HUES48 (cell line): ENCODE measurements around the gene ZNF253.
"Not testable (repeated sequence)": the region's sequence is repeated elsewhere in the genome, so short reads cannot be mapped to it uniquely, and the experiment has no call there.

ENCODE experiments used
- H3K27ac ChIP-seq: one replicate; pipeline ENCODE4 v1.7.0; 2013; ENCODE audit warnings: low read depth, low read length, inconsistent platforms
- H3K27me3 ChIP-seq: 2 replicates; pipeline ENCODE4 v1.6.1; 2013; ENCODE audit warnings: mild to moderate bottlenecking, low read length; ENCODE audit not compliant: control insufficient read depth, insufficient read depth
- H3K36me3 ChIP-seq: 2 replicates; pipeline ENCODE4 v1.6.1; 2013; ENCODE audit warnings: low read length; ENCODE audit not compliant: control insufficient read depth, insufficient read depth
- H3K4me1 ChIP-seq: 2 replicates; pipeline ENCODE4 v1.6.1; 2013; ENCODE audit warnings: mild to moderate bottlenecking, low read length; ENCODE audit not compliant: control insufficient read depth, insufficient read depth
- H3K4me3 ChIP-seq: 2 replicates; pipeline ENCODE4 v1.5.1; 2013; ENCODE audit warnings: mild to moderate bottlenecking, low read depth, low read length
- H3K9ac ChIP-seq: 2 replicates; pipeline ENCODE4 v1.6.1; 2013; ENCODE audit warnings: mild to moderate bottlenecking, low read depth, low read length, moderate library complexity
- H3K9me3 ChIP-seq: 2 replicates; pipeline ENCODE4 v1.6.1; 2013; ENCODE audit warnings: low read length; ENCODE audit not compliant: control insufficient read depth, insufficient read depth

The ZNF253 gene

DNA sequence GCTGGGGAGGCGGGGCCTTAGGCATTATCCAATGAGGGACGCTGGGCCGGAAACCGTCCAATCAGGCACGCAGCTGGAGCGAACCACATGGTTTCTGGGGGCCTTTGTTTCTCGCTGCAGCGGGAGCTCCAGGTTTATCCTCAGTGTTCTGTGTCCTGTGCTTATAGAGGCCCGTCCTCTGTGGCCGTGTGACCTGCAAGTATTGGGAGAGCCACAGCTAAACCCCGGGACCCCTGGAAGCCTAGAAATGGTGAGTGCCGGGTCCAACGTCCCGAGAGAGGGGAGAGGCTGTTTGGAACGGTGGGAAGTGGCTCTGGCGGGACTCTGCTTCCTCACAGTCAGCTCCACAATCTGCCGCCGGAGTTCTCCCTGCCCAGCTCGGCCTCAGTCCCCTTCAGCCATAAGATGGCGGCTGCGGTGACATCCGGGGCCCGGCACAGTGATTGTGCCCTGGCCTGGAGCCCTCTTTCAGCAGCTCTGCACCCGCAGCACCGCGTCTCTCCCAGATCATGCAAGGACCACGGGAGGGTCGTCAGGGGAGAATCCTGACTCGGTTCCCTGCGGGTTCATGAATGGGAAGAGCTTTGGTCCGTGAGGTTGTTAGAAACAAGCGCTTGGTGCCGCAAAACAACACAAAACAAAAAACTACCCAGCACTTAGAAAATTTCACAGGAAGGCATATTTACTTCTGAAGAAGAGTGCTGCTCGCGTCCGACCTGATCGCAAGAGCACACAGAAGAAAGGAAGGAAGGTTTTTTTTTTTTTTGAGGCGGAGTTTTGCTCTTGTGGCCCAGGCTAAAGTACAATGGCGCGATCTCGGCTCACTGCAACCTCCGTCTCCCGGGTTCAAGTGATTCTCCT, at the start of gene ZNF253:
Gene ZNF253, plus strand, starts transcription at position 133 of the 861 bp plus-strand sequence. Its CDS starts 115 bp downstream, at position 248.
- Histone ChIP-seq H3K9me3 (no peaks in the 10 kb centered on the region), H3K4me1 (0 out of 2 replicates have a peak, but pooled peaks cover 10% of the 10 kb centered on the region), H3K27ac (peak within 1 kb of the TSS; percentile 100), H3K9ac (peak within 1 kb of the TSS; percentile 100), H3K27me3 (no peaks in the 10 kb centered on the region), H3K4me3 (peak within 1 kb of the TSS; percentile 100), H3K36me3 (peaks cover under 1% of the 10 kb centered on the region; the same call in 1 of the 2 replicates)

DNA sequence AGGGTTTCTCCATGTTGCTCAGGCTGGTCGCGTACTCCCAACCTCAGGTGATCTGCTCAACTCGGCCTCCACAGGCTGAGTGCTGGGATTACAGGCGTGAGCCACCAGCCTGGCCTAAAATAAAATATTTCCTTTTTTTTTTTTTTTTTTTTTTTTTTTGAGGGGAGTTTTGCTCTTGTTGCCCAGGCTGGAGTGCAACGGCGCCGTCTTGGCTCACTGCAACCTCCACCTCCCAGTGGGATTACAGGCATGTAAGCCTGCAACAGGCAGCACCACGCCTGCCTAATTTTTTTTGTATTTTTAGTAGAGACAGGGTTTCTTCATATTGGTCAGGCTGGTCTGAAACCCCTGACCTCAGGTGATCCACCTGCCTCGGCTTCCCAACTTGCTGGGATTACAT, 49.0 kb upstream of the ZNF253 start:
- Histone ChIP-seq H3K36me3 (peaks cover 2% of the 10 kb centered on the region; the same call in 1 of the 2 replicates), H3K4me1 (no peaks in the 10 kb centered on the region), H3K27ac (no peak overlapping the region), H3K9me3 (no peaks in the 10 kb centered on the region), H3K9ac (no peak overlapping the region), H3K4me3 (no peak overlapping the region), H3K27me3 (no peaks in the 10 kb centered on the region)

DNA sequence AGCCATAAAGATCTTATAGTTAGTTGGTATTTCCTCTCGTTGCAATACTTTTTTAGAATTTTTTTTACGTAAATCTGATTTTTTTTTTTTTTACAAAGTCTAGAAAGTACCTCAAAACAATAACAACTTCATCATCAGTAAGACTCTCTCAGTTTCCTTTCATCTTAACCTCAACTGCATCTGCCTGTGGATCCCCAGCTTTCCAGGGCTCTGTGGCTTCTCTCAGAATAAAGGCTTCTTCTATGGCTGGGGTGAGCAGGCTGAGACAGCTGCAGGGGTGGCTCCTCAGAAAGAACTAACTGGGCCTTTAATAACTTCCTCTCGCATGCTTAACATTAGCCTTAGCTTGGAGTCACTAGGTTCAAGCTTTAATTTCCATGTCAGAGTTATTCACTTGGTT, 48.3 kb upstream of the ZNF253 start:
- H3K27me3 ChIP-seq: no peaks in the 10 kb centered on the region
- no peak overlapping the region for H3K4me3 ChIP-seq
- H3K4me1 ChIP-seq: no peaks in the 10 kb centered on the region
- H3K36me3 ChIP-seq: peaks cover 2% of the 10 kb centered on the region; the same call in 1 of the 2 replicates
- no peak overlapping the region for H3K9ac ChIP-seq
- H3K9me3 ChIP-seq: peaks cover under 1% of the 10 kb centered on the region; the same call in 1 of the 2 replicates
- no peak overlapping the region for H3K27ac ChIP-seq

- Histone ChIP-seq H3K27me3 (no peaks in the 10 kb centered on the region), H3K9me3 (peaks cover 14% of the 10 kb centered on the region), H3K9ac (peak overlapping the region; percentile 91), H3K27ac (no peak overlapping the region), H3K4me3 (peak overlapping the region; percentile 96), H3K4me1 (no peaks in the 10 kb centered on the region), H3K36me3 (no peaks in the 10 kb centered on the region; the same call in 1 of the 2 replicates)
These were observed 44.8 kb upstream of the ZNF253 start for GRCh38 chr19:19820774-19821320.

GRCh38 chr19:19821366-19821951, 44.2 kb upstream of the ZNF253 start, which contains the start of gene ZNF506:
ZNF506 (minus strand) TSS chr19:19821750; CDS start chr19:19821603, 147 bp downstream.
- Histone ChIP-seq H3K9ac (peak within 1 kb of the TSS; percentile 91), H3K36me3 (no peaks in the 10 kb centered on the region; the same call in 1 of the 2 replicates), H3K27ac (peak within 1 kb of the TSS; percentile 61), H3K27me3 (no peaks in the 10 kb centered on the region), H3K9me3 (peaks cover 14% of the 10 kb centered on the region), H3K4me3 (peak within 1 kb of the TSS; percentile 96), H3K4me1 (no peaks in the 10 kb centered on the region)

GRCh38 chr19:19821976-19822375, 43.7 kb upstream of the ZNF253 start:
- H3K9me3 ChIP-seq: peaks cover 14% of the 10 kb centered on the region
- not testable (repeated sequence) for H3K27ac ChIP-seq, H3K36me3 ChIP-seq, H3K27me3 ChIP-seq, H3K9ac ChIP-seq, H3K4me1 ChIP-seq
- H3K4me3 ChIP-seq: peak overlapping the region; percentile 96

GRCh38 chr19:19823916-19824315, 41.8 kb upstream of the ZNF253 start:
- H3K9me3 ChIP-seq: peaks cover 20% of the 10 kb centered on the region
- no peaks in the 10 kb centered on the region for H3K4me1 ChIP-seq
- H3K9ac ChIP-seq: no peak overlapping the region
- H3K27me3 ChIP-seq: no peaks in the 10 kb centered on the region
- no peaks in the 10 kb centered on the region for H3K36me3 ChIP-seq
- no peak overlapping the region for H3K4me3 ChIP-seq
- no peak overlapping the region for H3K27ac ChIP-seq

DNA sequence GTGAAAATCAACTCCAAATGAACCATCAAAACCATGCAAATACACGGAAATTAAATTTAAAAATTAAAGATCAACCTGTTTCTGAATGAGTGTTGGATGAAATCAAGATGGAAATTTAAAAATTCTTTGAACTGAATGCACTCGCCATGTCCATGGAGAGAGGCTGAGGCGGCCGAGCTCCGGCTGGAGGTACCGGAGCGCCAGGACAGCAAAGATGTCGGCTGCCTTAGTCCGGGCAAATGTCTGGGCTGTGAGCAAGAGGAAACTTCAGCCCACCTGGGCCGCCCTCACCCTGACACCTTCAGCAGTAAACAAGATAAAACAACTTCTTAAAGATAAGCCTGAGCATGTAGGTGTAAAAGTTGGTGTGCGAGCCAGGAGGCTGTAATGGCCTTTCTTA, 38.8 kb upstream of the ZNF253 start:
- Histone ChIP-seq H3K27ac (no peak overlapping the region), H3K9ac (no peak overlapping the region), H3K4me3 (no peak overlapping the region), H3K4me1 (no peaks in the 10 kb centered on the region), H3K9me3 (peaks cover 44% of the 10 kb centered on the region), H3K36me3 (no peaks in the 10 kb centered on the region), H3K27me3 (no peaks in the 10 kb centered on the region)

- no peaks in the 10 kb centered on the region for H3K27me3 ChIP-seq
- H3K9me3 ChIP-seq: peaks cover 70% of the 10 kb centered on the region
- no peak overlapping the region for H3K27ac ChIP-seq
These were observed 30.1 kb upstream of the ZNF253 start for GRCh38 chr19:19835560-19836038.

DNA sequence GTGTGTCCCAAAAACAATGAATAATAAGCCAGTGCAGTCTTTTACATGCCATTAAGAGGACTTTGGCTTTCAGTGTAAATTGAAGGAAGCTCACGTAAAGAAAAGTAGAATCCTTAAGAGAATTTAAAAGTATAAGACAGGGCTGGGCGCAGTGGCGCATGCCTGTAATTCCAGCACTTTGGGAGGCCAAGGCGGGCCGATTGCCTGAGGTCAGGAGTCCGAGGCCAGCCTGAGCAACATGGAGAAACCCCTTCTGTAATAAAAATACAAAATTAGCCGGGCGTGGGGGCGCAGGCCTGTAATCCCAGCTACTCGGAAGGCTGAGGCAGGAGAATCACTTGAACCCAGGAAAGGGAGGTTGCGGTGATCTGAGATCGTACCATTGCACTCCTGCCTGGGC, 17.9 kb upstream of the ZNF253 start:
- H3K9ac ChIP-seq: no peak overlapping the region
- no peaks in the 10 kb centered on the region for H3K36me3 ChIP-seq
- no peaks in the 10 kb centered on the region for H3K4me1 ChIP-seq
- H3K27ac ChIP-seq: no peak overlapping the region
- H3K9me3 ChIP-seq: peaks cover 23% of the 10 kb centered on the region
- H3K4me3 ChIP-seq: no peak overlapping the region
- no peaks in the 10 kb centered on the region for H3K27me3 ChIP-seq

More at GRCh38 chr19:19835560-19836038, 30.1 kb upstream of the ZNF253 start:
- H3K4me3 ChIP-seq: no peak overlapping the region
- H3K9ac ChIP-seq: no peak overlapping the region
- no peaks in the 10 kb centered on the region for H3K36me3 ChIP-seq
- no peaks in the 10 kb centered on the region for H3K4me1 ChIP-seq
